ENCODE data around the gene PTAFR. TPM values are rescaled to one million over a fixed set of nuclear protein-coding genes. Genes with fewer than 3 reads are reported as not detected.

Gene PTAFR, protein sequence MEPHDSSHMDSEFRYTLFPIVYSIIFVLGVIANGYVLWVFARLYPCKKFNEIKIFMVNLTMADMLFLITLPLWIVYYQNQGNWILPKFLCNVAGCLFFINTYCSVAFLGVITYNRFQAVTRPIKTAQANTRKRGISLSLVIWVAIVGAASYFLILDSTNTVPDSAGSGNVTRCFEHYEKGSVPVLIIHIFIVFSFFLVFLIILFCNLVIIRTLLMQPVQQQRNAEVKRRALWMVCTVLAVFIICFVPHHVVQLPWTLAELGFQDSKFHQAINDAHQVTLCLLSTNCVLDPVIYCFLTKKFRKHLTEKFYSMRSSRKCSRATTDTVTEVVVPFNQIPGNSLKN
- total RNA-seq (1 to 10 TPM in 5 of 7 donors, under 1 TPM in 2; 0.72 to 4.4 (median 1.5) TPM), polyA plus RNA-seq (1 to 10 TPM in 1 of 2 donors, under 1 TPM in 1; 0.84 to 7.2 TPM)
- long read RNA-seq, donor 1, full-length matches to known transcripts = 6 of 6 reads
- long read RNA-seq, donor 1, partial matches to known transcripts = 0 of 6 reads
- long read RNA-seq, donor 1, other reads (novel, unspliced or antisense) = 0 of 6 reads
- long read RNA-seq, donor 2 = 0 reads
- long read RNA-seq, donor 3, full-length matches to known transcripts = 1 of 3 reads
- long read RNA-seq, donor 3, partial matches to known transcripts = 0 of 3 reads
- long read RNA-seq, donor 3, other reads (novel, unspliced or antisense) = 2 of 3 reads

DNA sequence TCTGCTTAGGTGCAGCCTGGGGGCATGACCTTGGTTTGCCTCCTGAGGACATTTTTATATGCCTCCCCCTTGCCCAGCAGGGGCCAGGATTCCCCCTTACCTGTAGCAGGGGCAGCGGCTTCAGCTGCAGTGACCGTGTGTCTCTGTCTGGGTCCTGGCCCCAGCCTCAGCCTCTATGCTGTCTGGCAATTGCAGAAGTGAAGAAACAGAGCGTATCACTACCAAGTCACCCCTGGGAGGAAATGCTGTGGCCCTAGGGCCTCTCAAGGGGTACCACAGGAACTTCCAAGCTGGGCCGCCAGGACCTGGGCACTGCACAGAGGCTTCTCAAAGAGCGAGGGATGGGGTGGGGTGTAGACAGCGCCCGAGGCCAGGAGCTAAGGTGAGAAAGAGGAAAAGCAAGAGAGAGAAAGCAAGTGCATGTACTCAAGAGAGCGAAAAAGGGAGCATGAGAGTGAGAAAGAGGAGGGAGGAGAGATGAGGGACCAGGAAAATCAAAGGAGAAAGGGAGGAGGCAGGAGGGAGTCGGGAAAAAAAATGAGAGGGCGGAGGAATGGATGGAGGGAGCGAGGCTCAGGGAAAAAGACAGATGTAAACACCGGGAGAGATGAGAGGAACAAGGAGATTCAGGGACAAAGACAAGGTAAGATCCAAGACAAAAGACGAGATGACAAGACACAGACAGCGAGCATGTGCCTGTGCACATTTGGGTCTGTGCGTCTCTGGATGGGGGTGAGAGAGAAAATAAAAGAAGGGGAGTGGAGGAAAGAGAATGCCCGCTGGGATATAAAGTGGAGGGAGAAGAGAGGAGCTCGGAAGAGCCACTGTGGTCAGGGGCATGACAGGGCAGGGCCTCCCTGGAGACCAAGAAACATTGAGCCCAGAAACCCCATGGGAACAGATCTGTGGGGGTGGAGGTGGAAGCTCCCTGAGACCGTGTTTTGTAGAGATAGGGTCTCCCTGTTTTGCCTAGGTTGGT lies at the start of gene PTAFR:
PTAFR (minus strand) TSS at position 199 of the 979 bp plus-strand sequence. CDS start 25,669 bp downstream, outside the sequence.
- Histone ChIP-seq H3K4me3 (no peak within 1 kb of the TSS), H3K27ac (no peak within 1 kb of the TSS), H3K36me3 (no peaks in the 10 kb centered on the region), H3K9me3 (no peaks in the 10 kb centered on the region), H3K27me3 (no peaks in the 10 kb centered on the region), H3K4me1 (ENCODE audit: insufficient read depth) (no peaks in the 10 kb centered on the region)
- 73 to 81% (median 79%) methylated on average over 18 of the region's 18 CpGs for WGBS, 3 donors
- TF ChIP-seq EP300 (IDR thresholded peaks at IDR 0.05) (no peak), POLR2A (IDR thresholded peaks at IDR 0.05) (no peak)
- TF ChIP-seq, protein P1, sequence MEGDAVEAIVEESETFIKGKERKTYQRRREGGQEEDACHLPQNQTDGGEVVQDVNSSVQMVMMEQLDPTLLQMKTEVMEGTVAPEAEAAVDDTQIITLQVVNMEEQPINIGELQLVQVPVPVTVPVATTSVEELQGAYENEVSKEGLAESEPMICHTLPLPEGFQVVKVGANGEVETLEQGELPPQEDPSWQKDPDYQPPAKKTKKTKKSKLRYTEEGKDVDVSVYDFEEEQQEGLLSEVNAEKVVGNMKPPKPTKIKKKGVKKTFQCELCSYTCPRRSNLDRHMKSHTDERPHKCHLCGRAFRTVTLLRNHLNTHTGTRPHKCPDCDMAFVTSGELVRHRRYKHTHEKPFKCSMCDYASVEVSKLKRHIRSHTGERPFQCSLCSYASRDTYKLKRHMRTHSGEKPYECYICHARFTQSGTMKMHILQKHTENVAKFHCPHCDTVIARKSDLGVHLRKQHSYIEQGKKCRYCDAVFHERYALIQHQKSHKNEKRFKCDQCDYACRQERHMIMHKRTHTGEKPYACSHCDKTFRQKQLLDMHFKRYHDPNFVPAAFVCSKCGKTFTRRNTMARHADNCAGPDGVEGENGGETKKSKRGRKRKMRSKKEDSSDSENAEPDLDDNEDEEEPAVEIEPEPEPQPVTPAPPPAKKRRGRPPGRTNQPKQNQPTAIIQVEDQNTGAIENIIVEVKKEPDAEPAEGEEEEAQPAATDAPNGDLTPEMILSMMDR (IDR thresholded peaks at IDR 0.05) = no peak
- no peak for DNase-seq
- intact Hi-C loops (cut with DNase I) = no loop called here

DNA sequence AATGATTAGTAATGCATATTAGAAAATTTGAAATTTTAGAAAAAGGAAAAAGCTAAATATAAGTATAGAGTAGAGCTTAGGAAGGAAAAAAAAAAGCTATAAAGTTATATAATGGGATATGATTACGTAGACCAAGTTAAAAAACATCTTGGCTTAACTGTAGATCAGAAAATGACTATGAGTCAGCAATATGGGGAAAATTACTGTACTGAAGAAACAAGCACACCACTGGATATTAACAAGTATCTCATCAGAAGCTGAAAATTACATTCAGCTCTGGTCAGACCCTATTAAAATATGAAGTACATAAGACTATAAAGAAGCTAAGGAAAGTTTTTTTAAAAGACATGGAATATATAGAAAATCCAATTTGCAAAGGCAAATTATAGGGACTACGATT lies 36.8 kb upstream of the PTAFR start:
- no peaks in the 10 kb centered on the region for H3K36me3 ChIP-seq

DNA sequence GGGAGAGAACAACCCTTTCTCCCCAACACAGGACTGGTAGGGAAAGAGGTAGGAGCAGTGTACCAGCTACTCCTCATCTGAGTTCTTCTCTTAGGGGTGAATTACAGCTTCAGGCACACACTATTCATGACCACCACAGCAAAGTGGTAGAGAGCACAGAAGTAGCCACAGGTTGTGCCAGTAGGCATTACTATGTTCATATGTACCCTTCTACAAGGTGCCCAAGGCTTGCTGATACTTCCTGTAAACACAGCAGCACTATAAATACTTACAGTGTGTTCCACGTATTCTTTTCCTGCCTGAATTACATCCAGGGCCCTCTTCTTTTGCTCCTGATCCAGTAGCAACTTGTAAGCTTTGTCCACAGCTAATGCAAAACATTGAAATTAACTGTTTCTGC lies 33.2 kb upstream of the PTAFR start:
- H3K27me3 ChIP-seq = no peaks in the 10 kb centered on the region
- H3K36me3 ChIP-seq = no peaks in the 10 kb centered on the region
- TF ChIP-seq, protein P1 (IDR thresholded peaks at IDR 0.05) = no peak
- TF ChIP-seq EP300 (IDR thresholded peaks at IDR 0.05) (no peak), POLR2A (IDR thresholded peaks at IDR 0.05) (no peak)
- no peak overlapping the region for H3K4me3 ChIP-seq
- intact Hi-C loops (cut with DNase I) = no loop called here
- no peaks in the 10 kb centered on the region for H3K4me1 ChIP-seq (ENCODE audit: insufficient read depth)
- H3K27ac ChIP-seq = no peak overlapping the region
- WGBS, 3 donors = 47 to 72% (median 64%) methylated on average over 1 of the region's 1 CpG
- H3K9me3 ChIP-seq = no peaks in the 10 kb centered on the region
- DNase-seq = no peak

More for the DNA sequence above, 36.8 kb upstream of the PTAFR start:
- TF ChIP-seq, protein P1 (IDR thresholded peaks at IDR 0.05) = no peak
- H3K9me3 ChIP-seq = no peaks in the 10 kb centered on the region
- intact Hi-C loops (cut with DNase I) = no loop called here
- no peaks in the 10 kb centered on the region for H3K27me3 ChIP-seq
- WGBS, 3 donors = 48 to 93% (median 67%) methylated on average over 2 of the region's 2 CpGs
- no peak for DNase-seq
- H3K4me1 ChIP-seq (ENCODE audit: insufficient read depth) = no peaks in the 10 kb centered on the region
- no peak overlapping the region for H3K27ac ChIP-seq
- H3K4me3 ChIP-seq = no peak overlapping the region

GRCh38 chr1:28208818-28209441 lies 32.4 kb upstream of the PTAFR start:
- TF ChIP-seq POLR2A (IDR thresholded peaks at IDR 0.05) = no peak
- no peak for TF ChIP-seq EP300 (IDR thresholded peaks at IDR 0.05)
- TF ChIP-seq, protein P1 (IDR thresholded peaks at IDR 0.05) = no peak
- WGBS, 3 donors = 29 to 43% (median 31%) methylated on average over 4 of the region's 4 CpGs
- no peaks in the 10 kb centered on the region for H3K9me3 ChIP-seq
- intact Hi-C loops (cut with DNase I) = no loop called here
- no peaks in the 10 kb centered on the region for H3K27me3 ChIP-seq
- no peak overlapping the region for H3K4me3 ChIP-seq
- no peaks in the 10 kb centered on the region for H3K36me3 ChIP-seq
- no peak for DNase-seq
- no peak overlapping the region for H3K27ac ChIP-seq
- H3K4me1 ChIP-seq (ENCODE audit: insufficient read depth) = no peaks in the 10 kb centered on the region

Data from ovary (tissue), 10 donors.